Thyroid gland (tissue), 4 donors: Measurements from ENCODE around the gene ABHD3.
A peak's percentile ranks its signal among the peaks of the same experiment; 100 is the strongest.

Source experiments
- CTCF ChIP-seq, 6 experiments: fragments of 200-600 bp in 3 of 6; fragments of 450-650 bp in 3 of 6; sonication (generic) in 3 of 6; IDR thresholded peaks; one replicate each; pipeline ENCODE4 v1.5.1; 2016 to 2019; ENCODE audit warnings: antibody characterized with exemption in 6 of 6, mild to moderate bottlenecking in 2 of 6, inconsistent platforms in 1 of 6, moderate library complexity in 1 of 6
- POLR2A ChIP-seq, 2 donors: fragments of 450-650 bp; IDR thresholded peaks; one replicate each; pipeline ENCODE4 v1.6.1; 2017; ENCODE audit warnings: antibody characterized with exemption in 2 of 2, mild to moderate bottlenecking in 2 of 2, moderate library complexity in 1 of 2

GRCh38 chr18:21612125-21613039 is 92.2 kb downstream of the ABHD3 start, which contains the start of gene SNRPD1:
- peak; percentile 84 to 98 (median 94) for TF ChIP-seq CTCF (IDR thresholded peaks at IDR 0.05)
- peak in 1 of 2 donors; percentile 51 for TF ChIP-seq POLR2A (IDR thresholded peaks at IDR 0.05)
